ENCODE measurements around the gene PHF21B.

- no peak for TF ChIP-seq CTCF (IDR thresholded peaks at IDR 0.05)
- no peak for TF ChIP-seq POLR2A (IDR thresholded peaks at IDR 0.05)
Observed at GRCh38 chr22:44914026-44914721, 95.6 kb downstream of the PHF21B start.
